MM.1S (cell line): ENCODE data around the gene USF1.
"Not testable (repeated sequence)": the region's sequence is repeated elsewhere in the genome, so short reads cannot be mapped to it uniquely, and the experiment has no call there.

Experiments used
- EZH2 ChIP-seq: fragments of 300-600 bp; sonication (generic); optimal IDR thresholded peaks from 2 replicates; pipeline ENCODE3; 2017; ENCODE audit warnings: low read depth, mild to moderate bottlenecking, antibody characterized with exemption, low read length, mixed read lengths
- EZH2phosphoT487 ChIP-seq: fragments of 300-600 bp; sonication (generic); IDR thresholded peaks from 2 replicates; pipeline ENCODE4 v1.6.1; 2018; ENCODE audit warnings: antibody characterized with exemption, low read length
- TF ChIP-seq, protein P1 (sequence below): fragments of 300-600 bp; sonication (generic); IDR thresholded peaks from 2 replicates; pipeline ENCODE4 v1.5.1; 2016; ENCODE audit warnings: antibody characterized with exemption, low read length, mixed read lengths

DNA sequence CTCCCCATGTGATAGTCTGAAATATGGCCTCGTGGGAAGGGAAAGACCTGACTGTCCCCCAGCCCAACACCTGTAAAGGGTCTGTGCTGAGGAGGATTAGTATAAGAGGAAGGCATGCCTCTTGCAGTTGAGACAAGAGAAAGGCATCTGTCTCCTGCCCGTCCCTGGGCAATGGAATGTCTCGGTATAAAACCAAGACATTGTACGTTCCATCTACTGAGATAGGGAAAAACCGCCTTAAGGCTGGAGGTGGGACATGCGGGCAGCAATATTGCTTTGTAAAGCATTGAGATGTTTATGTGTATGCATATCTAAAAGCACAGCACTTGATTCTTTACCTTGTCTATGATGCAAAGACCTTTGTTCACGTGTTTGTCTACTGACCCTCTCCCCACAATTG lies 28.6 kb downstream of the USF1 start:
- TF ChIP-seq, protein P1, sequence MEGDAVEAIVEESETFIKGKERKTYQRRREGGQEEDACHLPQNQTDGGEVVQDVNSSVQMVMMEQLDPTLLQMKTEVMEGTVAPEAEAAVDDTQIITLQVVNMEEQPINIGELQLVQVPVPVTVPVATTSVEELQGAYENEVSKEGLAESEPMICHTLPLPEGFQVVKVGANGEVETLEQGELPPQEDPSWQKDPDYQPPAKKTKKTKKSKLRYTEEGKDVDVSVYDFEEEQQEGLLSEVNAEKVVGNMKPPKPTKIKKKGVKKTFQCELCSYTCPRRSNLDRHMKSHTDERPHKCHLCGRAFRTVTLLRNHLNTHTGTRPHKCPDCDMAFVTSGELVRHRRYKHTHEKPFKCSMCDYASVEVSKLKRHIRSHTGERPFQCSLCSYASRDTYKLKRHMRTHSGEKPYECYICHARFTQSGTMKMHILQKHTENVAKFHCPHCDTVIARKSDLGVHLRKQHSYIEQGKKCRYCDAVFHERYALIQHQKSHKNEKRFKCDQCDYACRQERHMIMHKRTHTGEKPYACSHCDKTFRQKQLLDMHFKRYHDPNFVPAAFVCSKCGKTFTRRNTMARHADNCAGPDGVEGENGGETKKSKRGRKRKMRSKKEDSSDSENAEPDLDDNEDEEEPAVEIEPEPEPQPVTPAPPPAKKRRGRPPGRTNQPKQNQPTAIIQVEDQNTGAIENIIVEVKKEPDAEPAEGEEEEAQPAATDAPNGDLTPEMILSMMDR = not testable (repeated sequence)
- TF ChIP-seq EZH2, EZH2phosphoT487: not testable (repeated sequence)
